Measurements from ENCODE around the gene GALNS. TPM values are rescaled to one million over a fixed set of nuclear protein-coding genes. Genes with fewer than 3 reads are reported as not detected.
A peak's percentile ranks its signal among the peaks of the same experiment; 100 is the strongest.

GALNS gene
- total and polyA plus RNA-seq, 2 of the 13 experiments (the other 11 are each of a cell fraction or from before 2014, with no cell fraction given): 9.2 to 9.8 TPM

GRCh38 chr16:88811769-88812512 lies 44.8 kb downstream of the GALNS start, which contains the start of gene APRT (continued):
- TF ChIP-seq STAT5B (CRISPR knock-in tag; IDR thresholded peaks at IDR 0.05): no peak
- TF ChIP-seq ZNF484 (CRISPR knock-in tag; IDR thresholded peaks at IDR 0.05; ENCODE audit: borderline replicate concordance, low read depth): no peak
- TF ChIP-seq ZNF451 (CRISPR knock-in tag; IDR thresholded peaks at IDR 0.05): no peak; the same call in 1 of the 2 replicates
- TF ChIP-seq HOXA7 (CRISPR knock-in tag; IDR thresholded peaks at IDR 0.05): no peak
- TF ChIP-seq MAFK (conservative IDR thresholded peaks at IDR 0.05 in 1 of 2, IDR thresholded peaks at IDR 0.05 in 1 of 2; ENCODE audit: low read length in 2 of 2): peak in 1 of 2 experiments; percentile 38; a peak in 2 of 4 replicates
- TF ChIP-seq, protein P1, sequence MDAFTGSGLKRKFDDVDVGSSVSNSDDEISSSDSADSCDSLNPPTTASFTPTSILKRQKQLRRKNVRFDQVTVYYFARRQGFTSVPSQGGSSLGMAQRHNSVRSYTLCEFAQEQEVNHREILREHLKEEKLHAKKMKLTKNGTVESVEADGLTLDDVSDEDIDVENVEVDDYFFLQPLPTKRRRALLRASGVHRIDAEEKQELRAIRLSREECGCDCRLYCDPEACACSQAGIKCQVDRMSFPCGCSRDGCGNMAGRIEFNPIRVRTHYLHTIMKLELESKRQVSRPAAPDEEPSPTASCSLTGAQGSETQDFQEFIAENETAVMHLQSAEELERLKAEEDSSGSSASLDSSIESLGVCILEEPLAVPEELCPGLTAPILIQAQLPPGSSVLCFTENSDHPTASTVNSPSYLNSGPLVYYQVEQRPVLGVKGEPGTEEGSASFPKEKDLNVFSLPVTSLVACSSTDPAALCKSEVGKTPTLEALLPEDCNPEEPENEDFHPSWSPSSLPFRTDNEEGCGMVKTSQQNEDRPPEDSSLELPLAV (CRISPR knock-in tag; conservative IDR thresholded peaks at IDR 0.05; ENCODE audit: low read depth): no peak
- TF ChIP-seq, protein P2, sequence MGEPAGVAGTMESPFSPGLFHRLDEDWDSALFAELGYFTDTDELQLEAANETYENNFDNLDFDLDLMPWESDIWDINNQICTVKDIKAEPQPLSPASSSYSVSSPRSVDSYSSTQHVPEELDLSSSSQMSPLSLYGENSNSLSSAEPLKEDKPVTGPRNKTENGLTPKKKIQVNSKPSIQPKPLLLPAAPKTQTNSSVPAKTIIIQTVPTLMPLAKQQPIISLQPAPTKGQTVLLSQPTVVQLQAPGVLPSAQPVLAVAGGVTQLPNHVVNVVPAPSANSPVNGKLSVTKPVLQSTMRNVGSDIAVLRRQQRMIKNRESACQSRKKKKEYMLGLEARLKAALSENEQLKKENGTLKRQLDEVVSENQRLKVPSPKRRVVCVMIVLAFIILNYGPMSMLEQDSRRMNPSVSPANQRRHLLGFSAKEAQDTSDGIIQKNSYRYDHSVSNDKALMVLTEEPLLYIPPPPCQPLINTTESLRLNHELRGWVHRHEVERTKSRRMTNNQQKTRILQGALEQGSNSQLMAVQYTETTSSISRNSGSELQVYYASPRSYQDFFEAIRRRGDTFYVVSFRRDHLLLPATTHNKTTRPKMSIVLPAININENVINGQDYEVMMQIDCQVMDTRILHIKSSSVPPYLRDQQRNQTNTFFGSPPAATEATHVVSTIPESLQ (CRISPR knock-in tag; conservative IDR thresholded peaks at IDR 0.05): no peak; the same call in 1 of the 2 replicates
- no peak for TF ChIP-seq RFX3 (CRISPR knock-in tag; IDR thresholded peaks at IDR 0.05)
- TF ChIP-seq ZBTB2 (CRISPR knock-in tag; IDR thresholded peaks at IDR 0.05; ENCODE audit: low read depth): no peak; the same call in 1 of the 2 replicates
- TF ChIP-seq ZNF382 (CRISPR knock-in tag; IDR thresholded peaks at IDR 0.05; ENCODE audit: borderline replicate concordance): no peak
- TF ChIP-seq, protein P3, sequence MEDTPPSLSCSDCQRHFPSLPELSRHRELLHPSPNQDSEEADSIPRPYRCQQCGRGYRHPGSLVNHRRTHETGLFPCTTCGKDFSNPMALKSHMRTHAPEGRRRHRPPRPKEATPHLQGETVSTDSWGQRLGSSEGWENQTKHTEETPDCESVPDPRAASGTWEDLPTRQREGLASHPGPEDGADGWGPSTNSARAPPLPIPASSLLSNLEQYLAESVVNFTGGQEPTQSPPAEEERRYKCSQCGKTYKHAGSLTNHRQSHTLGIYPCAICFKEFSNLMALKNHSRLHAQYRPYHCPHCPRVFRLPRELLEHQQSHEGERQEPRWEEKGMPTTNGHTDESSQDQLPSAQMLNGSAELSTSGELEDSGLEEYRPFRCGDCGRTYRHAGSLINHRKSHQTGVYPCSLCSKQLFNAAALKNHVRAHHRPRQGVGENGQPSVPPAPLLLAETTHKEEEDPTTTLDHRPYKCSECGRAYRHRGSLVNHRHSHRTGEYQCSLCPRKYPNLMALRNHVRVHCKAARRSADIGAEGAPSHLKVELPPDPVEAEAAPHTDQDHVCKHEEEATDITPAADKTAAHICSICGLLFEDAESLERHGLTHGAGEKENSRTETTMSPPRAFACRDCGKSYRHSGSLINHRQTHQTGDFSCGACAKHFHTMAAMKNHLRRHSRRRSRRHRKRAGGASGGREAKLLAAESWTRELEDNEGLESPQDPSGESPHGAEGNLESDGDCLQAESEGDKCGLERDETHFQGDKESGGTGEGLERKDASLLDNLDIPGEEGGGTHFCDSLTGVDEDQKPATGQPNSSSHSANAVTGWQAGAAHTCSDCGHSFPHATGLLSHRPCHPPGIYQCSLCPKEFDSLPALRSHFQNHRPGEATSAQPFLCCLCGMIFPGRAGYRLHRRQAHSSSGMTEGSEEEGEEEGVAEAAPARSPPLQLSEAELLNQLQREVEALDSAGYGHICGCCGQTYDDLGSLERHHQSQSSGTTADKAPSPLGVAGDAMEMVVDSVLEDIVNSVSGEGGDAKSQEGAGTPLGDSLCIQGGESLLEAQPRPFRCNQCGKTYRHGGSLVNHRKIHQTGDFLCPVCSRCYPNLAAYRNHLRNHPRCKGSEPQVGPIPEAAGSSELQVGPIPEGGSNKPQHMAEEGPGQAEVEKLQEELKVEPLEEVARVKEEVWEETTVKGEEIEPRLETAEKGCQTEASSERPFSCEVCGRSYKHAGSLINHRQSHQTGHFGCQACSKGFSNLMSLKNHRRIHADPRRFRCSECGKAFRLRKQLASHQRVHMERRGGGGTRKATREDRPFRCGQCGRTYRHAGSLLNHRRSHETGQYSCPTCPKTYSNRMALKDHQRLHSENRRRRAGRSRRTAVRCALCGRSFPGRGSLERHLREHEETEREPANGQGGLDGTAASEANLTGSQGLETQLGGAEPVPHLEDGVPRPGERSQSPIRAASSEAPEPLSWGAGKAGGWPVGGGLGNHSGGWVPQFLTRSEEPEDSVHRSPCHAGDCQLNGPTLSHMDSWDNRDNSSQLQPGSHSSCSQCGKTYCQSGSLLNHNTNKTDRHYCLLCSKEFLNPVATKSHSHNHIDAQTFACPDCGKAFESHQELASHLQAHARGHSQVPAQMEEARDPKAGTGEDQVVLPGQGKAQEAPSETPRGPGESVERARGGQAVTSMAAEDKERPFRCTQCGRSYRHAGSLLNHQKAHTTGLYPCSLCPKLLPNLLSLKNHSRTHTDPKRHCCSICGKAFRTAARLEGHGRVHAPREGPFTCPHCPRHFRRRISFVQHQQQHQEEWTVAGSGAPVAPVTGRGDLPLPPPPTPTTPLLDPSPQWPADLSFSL (CRISPR knock-in tag; IDR thresholded peaks at IDR 0.05): no peak
- TF ChIP-seq ZNF253 (CRISPR knock-in tag; IDR thresholded peaks at IDR 0.05; ENCODE audit: borderline replicate concordance): no peak; the same call in none of the 2 replicates
- no peak; the same call in 1 of the 2 replicates for TF ChIP-seq EEA1 (CRISPR knock-in tag; IDR thresholded peaks at IDR 0.05; ENCODE audit: borderline replicate concordance)
- TF ChIP-seq POLR2AphosphoS2 (IDR thresholded peaks at IDR 0.05; ENCODE audit: low read depth, low read length): no peak
